DND-41 (cell line): ENCODE measurements around the gene ARHGAP8.

Source experiments
- ATAC-seq: fragments of 200-7000 bp; cut with Tn5 transposase; 3 replicates; pipeline ENCODE4 v1.9.1; 2021; ENCODE audit warnings: low read depth; ENCODE audit not compliant: insufficient read depth
- DNase-seq: peaks from one replicate; pipeline ENCODE4 v3.0.0-alpha.2; 2020
- H2AFZ ChIP-seq: 2 replicates; pipeline ENCODE4 v1.6.0; 2012; ENCODE audit warnings: low read depth, low read length
- H3K27ac ChIP-seq: 2 replicates; pipeline ENCODE4 v1.5.1; 2012; ENCODE audit warnings: low read length, inconsistent platforms
- H3K27me3 ChIP-seq: fragments of 200-600 bp; sonication (generic); 2 replicates; pipeline ENCODE4 v1.6.0; 2012; ENCODE audit warnings: low read length, mild to moderate bottlenecking, inconsistent platforms; ENCODE audit not compliant: insufficient read depth, poor library complexity
- H3K36me3 ChIP-seq: 2 replicates; pipeline ENCODE4 v1.5.1; 2012; ENCODE audit warnings: low read length, inconsistent platforms; ENCODE audit not compliant: insufficient read depth
- H3K4me1 ChIP-seq: 2 replicates; pipeline ENCODE4 v1.5.1; 2012; ENCODE audit warnings: mild to moderate bottlenecking, low read length; ENCODE audit not compliant: insufficient read depth
- H3K4me2 ChIP-seq: 2 replicates; pipeline ENCODE4 v1.6.0; 2012; ENCODE audit warnings: mild to moderate bottlenecking, moderate library complexity, low read length, inconsistent platforms; ENCODE audit not compliant: insufficient read depth
- H3K4me3 ChIP-seq, 2 experiments: fragments of 200-600 bp in 1 of 2; shearing (Covaris generic) in 1 of 2; 2 replicates each; pipeline ENCODE4 v1.5.1; 2012 to 2016; ENCODE audit warnings: inconsistent platforms in 2 of 2, low read length in 2 of 2, mild to moderate bottlenecking in 2 of 2, low read depth in 1 of 2, moderate library complexity in 1 of 2
- H3K79me2 ChIP-seq: 2 replicates; pipeline ENCODE4 v1.6.0; 2012; ENCODE audit warnings: low read length, inconsistent platforms; ENCODE audit not compliant: insufficient read depth
- H3K9ac ChIP-seq: 2 replicates; pipeline ENCODE4 v1.6.0; 2012; ENCODE audit warnings: low read depth, mild to moderate bottlenecking, inconsistent platforms, low read length, moderate library complexity
- H3K9me3 ChIP-seq: 2 replicates; pipeline ENCODE4 v1.5.1; 2012; ENCODE audit warnings: low read length, moderate library complexity, mild to moderate bottlenecking, inconsistent platforms; ENCODE audit not compliant: insufficient read depth, severe bottlenecking
- H4K20me1 ChIP-seq: 2 replicates; pipeline ENCODE4 v1.6.0; 2012; ENCODE audit warnings: low read length; ENCODE audit not compliant: insufficient read depth
- EZH2 ChIP-seq: IDR thresholded peaks from 3 replicates; pipeline ENCODE4 v1.6.1; 2012; ENCODE audit warnings: borderline replicate concordance, low read depth, mild to moderate bottlenecking, moderate library complexity, low read length, inconsistent platforms; ENCODE audit not compliant: severe bottlenecking
- TF ChIP-seq, protein P1 (sequence below): IDR thresholded peaks from 2 replicates; pipeline ENCODE4 v1.5.1; 2012; ENCODE audit warnings: borderline replicate concordance, low read length, moderate library complexity, mild to moderate bottlenecking; ENCODE audit not compliant: poor library complexity, severe bottlenecking; ENCODE audit errors: extremely low read depth

Gene ARHGAP8

GRCh38 chr22:44722611-44723010 is 29.8 kb upstream of the ARHGAP8 start:
- DNase-seq: no peak
- TF ChIP-seq, protein P1, sequence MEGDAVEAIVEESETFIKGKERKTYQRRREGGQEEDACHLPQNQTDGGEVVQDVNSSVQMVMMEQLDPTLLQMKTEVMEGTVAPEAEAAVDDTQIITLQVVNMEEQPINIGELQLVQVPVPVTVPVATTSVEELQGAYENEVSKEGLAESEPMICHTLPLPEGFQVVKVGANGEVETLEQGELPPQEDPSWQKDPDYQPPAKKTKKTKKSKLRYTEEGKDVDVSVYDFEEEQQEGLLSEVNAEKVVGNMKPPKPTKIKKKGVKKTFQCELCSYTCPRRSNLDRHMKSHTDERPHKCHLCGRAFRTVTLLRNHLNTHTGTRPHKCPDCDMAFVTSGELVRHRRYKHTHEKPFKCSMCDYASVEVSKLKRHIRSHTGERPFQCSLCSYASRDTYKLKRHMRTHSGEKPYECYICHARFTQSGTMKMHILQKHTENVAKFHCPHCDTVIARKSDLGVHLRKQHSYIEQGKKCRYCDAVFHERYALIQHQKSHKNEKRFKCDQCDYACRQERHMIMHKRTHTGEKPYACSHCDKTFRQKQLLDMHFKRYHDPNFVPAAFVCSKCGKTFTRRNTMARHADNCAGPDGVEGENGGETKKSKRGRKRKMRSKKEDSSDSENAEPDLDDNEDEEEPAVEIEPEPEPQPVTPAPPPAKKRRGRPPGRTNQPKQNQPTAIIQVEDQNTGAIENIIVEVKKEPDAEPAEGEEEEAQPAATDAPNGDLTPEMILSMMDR: no peak
- no peak for TF ChIP-seq EZH2
- Histone ChIP-seq H2AFZ (no peak overlapping the region), H3K27ac (no peak overlapping the region), H3K27me3 (no peaks in the 10 kb centered on the region), H3K9ac (no peak overlapping the region), H4K20me1 (no peaks in the 10 kb centered on the region; the same call in 1 of the 2 replicates), H3K4me2 (no peak overlapping the region), H3K36me3 (no peaks in the 10 kb centered on the region), H3K79me2 (no peaks in the 10 kb centered on the region), H3K4me3 (no peak overlapping the region), H3K9me3 (no peaks in the 10 kb centered on the region), H3K4me1 (peaks cover 8% of the 10 kb centered on the region; the same call in 1 of the 2 replicates)
- ATAC-seq: no peak

- no peaks in the 10 kb centered on the region for H3K4me1 ChIP-seq
- H3K9ac ChIP-seq: no peak overlapping the region
- no peak overlapping the region for H3K27ac ChIP-seq
- H4K20me1 ChIP-seq: peaks cover 4% of the 10 kb centered on the region; the same call in 1 of the 2 replicates
- H3K36me3 ChIP-seq: no peaks in the 10 kb centered on the region
- DNase-seq (no peak), ATAC-seq (no peak)
- H3K9me3 ChIP-seq: no peaks in the 10 kb centered on the region
- no peak overlapping the region for H3K4me2 ChIP-seq
- no peak overlapping the region for H3K4me3 ChIP-seq
- no peaks in the 10 kb centered on the region for H3K79me2 ChIP-seq
- H3K27me3 ChIP-seq: no peaks in the 10 kb centered on the region
- TF ChIP-seq, protein P1: no peak
- TF ChIP-seq EZH2: no peak
- H2AFZ ChIP-seq: no peak overlapping the region
Measured at GRCh38 chr22:44723801-44724200, 28.6 kb upstream of the ARHGAP8 start.

GRCh38 chr22:44724416-44724815 is 28.0 kb upstream of the ARHGAP8 start:
- Histone ChIP-seq H3K27me3 (no peaks in the 10 kb centered on the region), H3K4me3 (no peak overlapping the region), H3K9ac (no peak overlapping the region), H3K4me1 (no peaks in the 10 kb centered on the region), H3K9me3 (no peaks in the 10 kb centered on the region), H2AFZ (no peak overlapping the region), H3K27ac (no peak overlapping the region), H4K20me1 (peaks cover 6% of the 10 kb centered on the region; the same call in 1 of the 2 replicates), H3K79me2 (no peaks in the 10 kb centered on the region), H3K36me3 (no peaks in the 10 kb centered on the region), H3K4me2 (no peak overlapping the region)
- ATAC-seq (no peak), DNase-seq (no peak)
- TF ChIP-seq, protein P1: no peak
- no peak for TF ChIP-seq EZH2

- H2AFZ ChIP-seq: no peak overlapping the region
- TF ChIP-seq EZH2: no peak
- TF ChIP-seq, protein P1: no peak
- H3K79me2 ChIP-seq: no peaks in the 10 kb centered on the region
- ATAC-seq (no peak), DNase-seq (no peak)
- H3K4me1 ChIP-seq: no peaks in the 10 kb centered on the region
- no peak overlapping the region for H3K4me2 ChIP-seq
- no peak overlapping the region for H3K4me3 ChIP-seq
- H3K27me3 ChIP-seq: no peaks in the 10 kb centered on the region
- no peak overlapping the region for H3K9ac ChIP-seq
- no peak overlapping the region for H3K27ac ChIP-seq
- H4K20me1 ChIP-seq: peaks cover 6% of the 10 kb centered on the region; the same call in 1 of the 2 replicates
- H3K9me3 ChIP-seq: no peaks in the 10 kb centered on the region
- no peaks in the 10 kb centered on the region for H3K36me3 ChIP-seq
Measured at GRCh38 chr22:44724859-44725258, 27.5 kb upstream of the ARHGAP8 start.
